HG03378 (cell line): Measurements from ENCODE around the gene LRRFIP2.
"Not testable (repeated sequence)": the region's sequence is repeated elsewhere in the genome, so short reads cannot be mapped to it uniquely, and the experiment has no call there.

Experiments used
- ATAC-seq: cut with Tn5 transposase; IDR thresholded peaks from one replicate; pipeline ENCODE4 v1.9.1; 2021; ENCODE audit warnings: mild to moderate bottlenecking, moderate library complexity; ENCODE audit not compliant: unreplicated experiment

The LRRFIP2 gene

GRCh38 chr3:37145611-37146010 is 28.8 kb downstream of the LRRFIP2 start:
- no peak for ATAC-seq

GRCh38 chr3:37144806-37145205 is 29.6 kb downstream of the LRRFIP2 start:
- no peak for ATAC-seq

GRCh38 chr3:37143821-37144220 is 30.6 kb downstream of the LRRFIP2 start:
- no peak for ATAC-seq

- ATAC-seq: no peak
These were observed 32.7 kb downstream of the LRRFIP2 start for GRCh38 chr3:37141676-37142075.

GRCh38 chr3:37140899-37141541 is 33.4 kb downstream of the LRRFIP2 start:
- ATAC-seq: no peak

GRCh38 chr3:37139567-37140052 is 34.8 kb downstream of the LRRFIP2 start:
- ATAC-seq: peak; percentile 76

GRCh38 chr3:37138816-37139215 is 35.6 kb downstream of the LRRFIP2 start:
- no peak for ATAC-seq

- no peak for ATAC-seq
These were observed 36.9 kb downstream of the LRRFIP2 start for GRCh38 chr3:37137516-37137915.

GRCh38 chr3:37136067-37136466 is 38.3 kb downstream of the LRRFIP2 start:
- ATAC-seq: no peak

GRCh38 chr3:37135561-37135960 is 38.8 kb downstream of the LRRFIP2 start:
- no peak for ATAC-seq

GRCh38 chr3:37132334-37132733 is 42.0 kb downstream of the LRRFIP2 start:
- no peak for ATAC-seq

GRCh38 chr3:37131860-37132144 is 42.6 kb downstream of the LRRFIP2 start:
- ATAC-seq: no peak

GRCh38 chr3:37130984-37131859 is 43.2 kb downstream of the LRRFIP2 start:
- no peak for ATAC-seq

GRCh38 chr3:37130448-37130847 is 43.9 kb downstream of the LRRFIP2 start:
- no peak for ATAC-seq

GRCh38 chr3:37129871-37130270 is 44.5 kb downstream of the LRRFIP2 start:
- peak; percentile 84 for ATAC-seq

GRCh38 chr3:37127340-37127739 is 47.0 kb downstream of the LRRFIP2 start:
- no peak for ATAC-seq

- no peak for ATAC-seq
These were observed 47.5 kb downstream of the LRRFIP2 start for GRCh38 chr3:37126856-37127255.

GRCh38 chr3:37125195-37126073 is 48.9 kb downstream of the LRRFIP2 start:
- no peak for ATAC-seq

GRCh38 chr3:37124435-37124834 is 49.9 kb downstream of the LRRFIP2 start:
- no peak for ATAC-seq

- ATAC-seq: no peak
These were observed 51.1 kb downstream of the LRRFIP2 start for GRCh38 chr3:37123292-37123691.

- ATAC-seq: not testable (repeated sequence)
These were observed 52.3 kb downstream of the LRRFIP2 start for GRCh38 chr3:37122069-37122468.
